GM21619 (cell line): Measurements from ENCODE around the gene TCL1B.
A peak's percentile ranks its signal among the peaks of the same experiment; 100 is the strongest.

ENCODE experiments used
- ATAC-seq: cut with Tn5 transposase; IDR thresholded peaks from one replicate; pipeline ENCODE4 v1.9.1; 2021; ENCODE audit not compliant: unreplicated experiment

TCL1B gene

DNA sequence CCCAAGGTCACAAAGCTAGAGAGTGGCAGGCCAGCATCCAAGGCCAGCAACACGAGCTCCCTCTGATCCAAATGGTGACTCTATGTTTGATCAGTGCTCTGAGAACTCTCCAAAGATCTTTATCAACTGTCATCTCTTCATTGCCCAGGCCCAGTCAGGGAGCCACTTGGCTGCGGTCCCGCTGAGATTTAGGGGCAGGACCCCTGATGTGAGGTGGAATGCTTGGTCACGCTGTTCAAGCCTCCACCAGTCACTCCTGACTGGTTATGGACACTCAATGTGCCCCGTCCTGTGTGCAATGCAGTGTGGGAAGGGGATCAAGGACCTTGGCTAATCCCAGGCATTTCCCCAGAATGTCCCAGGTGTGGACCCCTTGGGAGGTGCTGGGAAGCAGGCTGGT, 19.8 kb upstream of the TCL1B start:
- ATAC-seq: no peak

GRCh38 chr14:95667249-95667693, 19.0 kb upstream of the TCL1B start:
- ATAC-seq: no peak

DNA sequence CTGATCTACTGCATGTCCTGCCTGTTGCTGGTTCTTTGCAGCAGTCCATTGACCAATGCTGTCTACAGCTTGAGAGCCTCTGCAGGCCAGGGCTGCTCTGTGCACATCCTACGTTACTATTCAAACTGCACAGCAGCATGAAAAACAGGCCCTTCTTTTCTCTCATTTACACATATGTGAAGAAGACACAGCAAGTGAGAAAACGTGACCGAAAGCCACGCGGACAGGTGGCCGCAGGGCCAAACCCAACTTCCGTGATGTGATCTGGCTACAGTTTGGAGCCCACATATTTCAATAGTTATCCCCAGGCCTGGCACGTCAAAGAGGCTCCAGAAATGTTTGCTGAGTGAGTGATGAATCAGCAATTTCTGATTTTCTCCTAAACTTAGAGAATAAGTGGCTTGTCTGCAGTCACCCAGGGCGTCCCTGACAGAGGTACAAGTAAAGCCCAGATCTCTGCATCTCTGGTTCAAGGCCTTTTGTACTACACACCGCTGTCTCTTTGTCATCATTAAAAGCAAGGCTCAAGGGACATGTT, 17.9 kb upstream of the TCL1B start:
- ATAC-seq: no peak

- ATAC-seq: no peak
Observed at GRCh38 chr14:95674613-95675012, 11.6 kb upstream of the TCL1B start.

- ATAC-seq: no peak
Observed at GRCh38 chr14:95675486-95675885, 10.7 kb upstream of the TCL1B start.

DNA sequence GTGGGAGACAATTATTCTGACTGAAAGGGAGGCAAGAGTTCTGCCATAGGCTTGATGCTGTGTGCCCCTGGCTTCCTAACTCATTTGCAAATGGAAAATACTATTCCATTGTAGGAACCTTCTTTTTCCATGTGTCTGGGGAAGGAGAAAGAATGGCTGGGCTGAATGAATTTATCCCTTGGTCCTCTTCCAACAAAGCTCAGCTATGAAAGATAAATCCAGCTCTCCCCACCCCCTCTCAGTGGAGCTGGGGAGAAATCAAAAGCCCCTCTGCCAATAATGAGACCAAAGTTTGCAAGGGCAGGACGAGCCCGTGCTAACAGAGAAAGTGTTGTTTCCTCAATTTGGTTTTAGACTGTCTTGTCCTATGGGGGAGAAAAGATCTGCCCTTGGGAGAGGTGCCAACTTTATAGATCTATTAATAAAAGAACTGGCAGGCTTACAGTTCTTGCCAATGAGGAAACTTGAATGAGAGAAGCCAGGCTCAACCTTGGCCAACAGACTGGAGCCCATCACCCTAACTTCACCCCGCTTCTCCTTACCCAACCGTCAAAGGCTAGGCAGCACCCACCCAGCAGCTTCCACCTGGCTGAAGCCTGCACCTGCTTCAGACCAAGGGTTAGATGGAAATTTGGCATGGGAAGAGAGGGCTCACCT, 8.9 kb upstream of the TCL1B start:
- ATAC-seq: no peak

DNA sequence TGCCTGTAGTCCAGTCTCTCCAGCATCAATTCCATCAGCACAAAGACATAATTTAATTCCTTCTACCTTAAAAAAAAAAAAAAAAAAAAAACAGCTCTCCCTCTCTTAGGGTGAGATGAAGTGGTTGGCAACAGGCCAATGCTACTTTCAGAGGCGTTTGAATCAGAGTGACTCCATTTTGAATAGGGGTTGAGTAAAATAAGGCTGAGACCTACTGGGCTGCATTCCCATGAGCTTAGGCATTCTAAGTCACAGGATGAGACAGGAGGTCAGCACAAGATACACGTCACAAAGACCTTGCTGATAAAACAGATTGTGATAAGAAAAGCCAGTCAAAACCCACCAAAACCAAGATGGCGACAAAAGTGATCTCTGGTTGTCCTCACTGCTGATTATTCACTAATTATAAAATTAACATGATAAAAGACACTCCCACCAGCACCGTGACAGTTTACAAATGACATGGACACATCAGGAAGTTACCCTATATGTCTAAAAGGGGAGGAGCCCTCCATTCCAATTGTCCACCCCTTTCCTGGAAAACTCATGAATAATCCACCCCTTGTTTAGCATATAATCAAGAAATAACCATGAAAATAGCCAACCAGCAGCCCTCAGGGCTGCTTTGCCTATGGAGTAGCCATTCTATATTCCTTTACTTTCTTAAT, 6.9 kb upstream of the TCL1B start:
- ATAC-seq: no peak

GRCh38 chr14:95679998-95680735, 6.1 kb upstream of the TCL1B start:
- ATAC-seq: no peak

DNA sequence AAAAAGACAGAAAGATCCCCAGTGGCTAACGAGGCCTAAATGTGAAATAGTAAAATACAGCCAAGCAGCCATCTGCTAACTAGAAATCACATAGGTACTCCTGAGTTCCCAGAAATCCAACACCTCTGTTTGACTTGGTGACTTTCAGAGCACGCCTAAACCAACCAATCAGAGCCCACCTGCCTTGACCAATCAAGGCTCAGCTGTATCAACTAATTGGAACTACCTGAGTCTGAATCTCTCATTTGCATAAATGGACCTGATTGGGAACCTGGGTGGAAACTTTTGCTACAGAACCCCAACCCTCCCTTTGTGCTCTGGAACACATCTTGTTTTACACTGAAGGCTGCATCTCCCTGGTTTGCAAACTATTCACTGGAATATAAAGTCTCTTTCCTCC, 5.1 kb upstream of the TCL1B start:
- no peak for ATAC-seq

DNA sequence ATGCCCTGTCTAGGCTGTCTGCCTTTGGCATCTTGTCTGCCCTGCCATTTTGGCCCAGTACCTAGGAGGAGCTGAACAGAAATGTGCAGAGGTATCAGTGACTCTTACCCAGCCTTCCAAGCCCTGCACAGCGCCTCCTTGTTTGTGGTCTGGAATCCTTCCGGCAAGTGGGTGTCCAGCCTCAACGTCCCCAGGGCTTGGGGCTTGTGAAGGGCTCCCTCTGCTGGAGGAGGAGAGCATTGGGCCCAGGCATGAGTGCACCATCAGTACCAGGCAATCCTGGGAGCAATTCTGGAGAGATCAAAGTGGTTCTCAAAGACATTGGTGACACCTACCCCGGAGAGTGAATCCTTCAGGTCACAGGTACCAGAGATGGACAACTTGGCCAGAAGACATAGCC, 2.4 kb upstream of the TCL1B start:
- no peak for ATAC-seq

DNA sequence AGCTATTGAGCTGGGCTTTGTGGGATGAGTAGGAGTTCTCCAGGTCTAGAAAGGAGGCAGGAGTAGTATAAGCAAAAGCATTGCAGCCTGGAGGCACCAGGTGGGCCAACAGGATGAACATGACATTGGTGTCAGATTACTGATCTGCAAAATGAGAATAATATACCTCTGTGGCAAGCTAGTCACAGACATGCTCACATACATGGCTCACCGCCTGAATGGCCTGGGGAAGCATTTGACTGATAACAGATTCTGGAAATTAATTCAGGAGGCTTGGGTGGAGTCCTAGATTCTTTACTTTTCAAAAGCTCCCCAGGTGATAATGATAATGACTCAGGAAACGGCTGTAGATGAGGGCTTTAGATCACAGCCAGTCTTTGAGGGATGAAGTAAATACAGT, 709 bp downstream of the TCL1B start:
- ATAC-seq: no peak

DNA sequence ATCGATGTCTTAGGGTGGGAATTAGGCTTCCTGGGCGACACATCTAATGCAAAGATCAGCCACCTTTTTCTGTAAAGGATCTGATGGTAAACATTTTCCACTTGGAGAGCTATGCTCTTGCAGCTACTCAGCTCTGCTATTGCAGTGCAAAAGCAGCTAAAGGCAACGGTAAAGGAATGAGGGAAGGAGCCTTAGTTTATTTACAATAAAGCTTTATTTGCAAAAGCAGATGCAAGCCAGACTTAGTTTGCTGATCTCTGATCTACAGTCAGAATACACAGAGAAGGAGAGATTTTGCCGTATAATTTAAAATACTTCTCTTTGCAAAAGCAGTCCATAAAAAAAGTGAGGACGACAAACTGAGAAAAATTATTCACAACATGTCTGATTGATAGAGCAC, 3.2 kb downstream of the TCL1B start:
- no peak for ATAC-seq

GRCh38 chr14:95690815-95691214, 4.6 kb downstream of the TCL1B start:
- no peak for ATAC-seq

- no peak for ATAC-seq
Observed at GRCh38 chr14:95691591-95691990, 5.4 kb downstream of the TCL1B start.

DNA sequence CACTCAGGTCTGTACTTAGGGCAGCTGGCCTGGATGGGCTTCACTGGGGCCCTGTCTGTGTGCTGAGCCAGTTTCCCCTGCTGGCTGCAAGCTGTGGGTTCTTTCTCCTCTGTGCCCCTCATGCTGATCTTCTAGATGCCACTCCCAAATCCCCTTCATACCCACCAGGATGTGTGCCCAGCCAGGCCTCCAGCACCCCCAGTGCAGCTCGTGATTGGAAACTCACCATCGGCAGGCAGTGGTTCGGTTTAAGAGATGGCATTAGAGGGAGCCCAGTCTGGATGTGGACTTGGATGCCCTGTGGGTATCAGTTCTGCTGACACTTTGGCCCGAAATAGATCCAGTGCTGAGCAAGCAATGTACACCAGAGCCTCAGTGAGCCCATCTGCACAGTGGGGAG, 5.9 kb downstream of the TCL1B start:
- no peak for ATAC-seq

DNA sequence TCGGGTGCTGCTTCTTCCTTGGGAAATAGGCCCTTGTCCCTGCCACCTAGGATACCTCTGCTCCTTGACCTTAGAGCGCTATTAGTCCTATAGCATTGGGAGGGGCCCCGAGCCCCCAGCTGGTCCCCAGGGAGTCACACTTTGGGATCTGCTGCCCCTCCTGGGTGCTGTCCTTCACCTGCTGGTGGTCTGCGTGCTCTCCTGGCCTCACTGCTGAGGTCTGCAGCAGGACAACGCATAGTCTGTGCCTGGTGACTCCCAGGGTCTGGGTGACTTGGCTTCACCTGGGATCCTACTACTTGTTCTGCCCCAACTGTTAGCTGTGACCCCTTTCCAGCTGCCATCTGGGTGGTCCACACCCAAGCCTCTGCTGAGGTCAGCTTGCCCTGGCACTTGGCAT, 8.8 kb downstream of the TCL1B start:
- ATAC-seq: no peak

DNA sequence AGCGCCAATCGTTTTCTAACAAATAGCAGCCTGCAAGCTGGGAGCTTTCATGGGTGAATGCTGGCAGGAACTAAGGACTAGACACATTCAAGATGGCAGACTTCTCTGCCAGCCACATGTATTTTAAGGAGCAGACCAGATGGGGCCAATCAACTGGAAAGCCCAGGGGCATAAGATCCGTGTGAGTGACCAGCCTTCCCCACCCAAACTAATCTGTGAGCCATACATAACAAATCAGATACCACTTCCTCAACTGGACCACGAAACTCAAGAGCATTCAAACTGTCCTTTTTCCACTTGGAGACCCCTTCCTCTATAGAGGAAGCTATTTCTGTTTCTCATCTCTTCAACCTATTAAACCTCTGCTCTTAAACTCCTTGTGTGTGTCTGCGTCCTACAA, 9.7 kb downstream of the TCL1B start:
- ATAC-seq: no peak

GRCh38 chr14:95696741-95697140, 10.5 kb downstream of the TCL1B start:
- no peak for ATAC-seq

DNA sequence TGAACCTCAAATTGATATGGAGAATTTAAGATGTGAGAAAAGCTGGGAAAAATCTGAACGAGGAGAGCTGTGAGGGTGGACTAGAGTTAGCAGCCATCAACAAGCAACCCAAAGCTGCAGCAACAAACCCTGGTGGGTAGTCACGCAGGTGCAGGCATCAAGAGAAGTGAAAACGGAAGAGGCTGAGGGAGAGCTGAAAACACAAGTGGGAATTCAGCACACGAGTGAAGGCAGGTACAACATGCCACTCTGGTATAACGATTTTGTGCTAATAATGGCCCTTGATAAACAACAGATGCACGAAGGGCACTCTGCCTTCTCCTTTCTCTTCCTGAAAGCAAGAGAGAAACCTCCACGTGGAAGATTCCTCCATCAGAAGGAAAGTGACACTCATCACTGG, 11.5 kb downstream of the TCL1B start:
- peak; percentile 47 for ATAC-seq

DNA sequence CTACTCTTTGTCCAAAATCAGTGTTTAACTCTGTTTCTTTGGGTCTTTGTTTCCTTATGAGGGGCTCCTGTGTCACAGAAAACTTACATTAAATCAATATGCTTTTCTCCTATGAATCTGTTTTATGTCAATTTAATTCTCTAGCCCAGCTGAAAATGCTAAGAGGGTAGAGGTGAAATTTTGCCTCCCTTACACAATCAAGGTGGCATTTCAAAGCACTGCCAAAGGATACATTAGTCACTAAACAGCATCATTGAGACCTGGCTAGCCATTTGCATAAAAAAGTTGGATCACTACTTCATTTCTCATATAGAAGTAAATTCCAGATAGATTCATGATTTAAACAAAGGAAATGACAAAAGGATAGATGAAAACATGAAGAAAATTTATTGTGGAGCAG, 12.1 kb downstream of the TCL1B start:
- ATAC-seq: no peak

GRCh38 chr14:95699412-95699811, 13.2 kb downstream of the TCL1B start:
- no peak for ATAC-seq
